GM12878 (cell line): ENCODE results near the gene HENMT1. TPM values are rescaled to one million over a fixed set of nuclear protein-coding genes. Genes with fewer than 3 reads are reported as not detected.

Experiments used
- ATAC-seq: fragments of 200-7000 bp; cut with Tn5 transposase; 3 replicates; pipeline ENCODE4 v1.9.1; 2020; ENCODE audit warnings: mild to moderate bottlenecking, moderate library complexity
- BruUV-seq: library from RNA; stranded (reverse); fragments of 400-500 nt; replicated peaks from 2 replicates; lab custom pipeline; 2021; lab: Mats Ljungman, UMichigan
- CTCF ChIA-PET: fragments of 300-600 bp; sonication (Branson Sonifier 250); formaldehyde crosslinking; extraction: SDS; loops from one replicate; lab custom pipeline; 2021; ENCODE audit warnings: inconsistent platforms; lab: Yijun Ruan, JAX
- POLR2A ChIA-PET: fragments of 350-600 bp; formaldehyde crosslinking; extraction: SDS; loops from one replicate; lab custom pipeline; 2021; ENCODE audit warnings: inconsistent platforms; lab: Charles Lee
- RAD21 ChIA-PET: fragments of 300-600 bp; sonication (Branson Sonifier 250); formaldehyde crosslinking; loops from one replicate; lab custom pipeline; 2023; ENCODE audit warnings: antibody characterized with exemption; ENCODE audit not compliant: unreplicated experiment; lab: Charles Lee
- SMC1A ChIA-PET: fragments of 300-600 bp; sonication (Branson Sonifier 250); formaldehyde crosslinking; loops from one replicate; lab custom pipeline; 2023; ENCODE audit not compliant: unreplicated experiment, uncharacterized antibody; lab: Charles Lee
- DNase-seq: peaks from one replicate; pipeline ENCODE4 v3.0.0-alpha.2; 2011; ENCODE audit warnings: low read depth, low spot score
- FAIRE-seq: peaks from 3 replicates; lab custom pipeline; 2011; peaks lifted over from hg19 to GRCh38; lab: Jason Lieb, UNC
- H2AFZ ChIP-seq: 2 replicates; pipeline ENCODE4 v1.6.0; 2011; ENCODE audit warnings: low read depth, low read length, control low read depth; ENCODE audit not compliant: control insufficient read depth
- H3K27ac ChIP-seq: 2 replicates; pipeline ENCODE4 v1.5.1; 2011; ENCODE audit warnings: control low read depth; ENCODE audit not compliant: control insufficient read depth, insufficient read depth
- H3K27me3 ChIP-seq, 2 experiments: replicated peaks in 1 of 2; 2 replicates each; pipeline versions ENCODE4 v1.6.0 to v1.6.1; 2011; ENCODE audit warnings: low read length in 1 of 2; ENCODE audit not compliant: control insufficient read depth in 2 of 2, insufficient read depth in 2 of 2
- H3K36me3 ChIP-seq, 2 experiments: 2 replicates each; pipeline ENCODE4 v1.5.1; 2011; ENCODE audit warnings: low read length in 1 of 2; ENCODE audit not compliant: control insufficient read depth in 2 of 2, insufficient read depth in 2 of 2
- H3K4me1 ChIP-seq: 2 replicates; pipeline ENCODE4 v1.6.1; 2011; ENCODE audit warnings: mild to moderate bottlenecking, low read length, moderate library complexity, mixed read lengths; ENCODE audit not compliant: control insufficient read depth, insufficient read depth
- H3K4me2 ChIP-seq: 2 replicates; pipeline ENCODE4 v1.6.0; 2011; ENCODE audit warnings: control low read depth; ENCODE audit not compliant: control insufficient read depth, insufficient read depth
- H3K4me3 ChIP-seq: fragments of 200-600 bp; sonication (generic); 2 replicates; pipeline ENCODE4 v1.5.1; 2016
- H3K79me2 ChIP-seq: 2 replicates; pipeline ENCODE4 v1.6.0; 2011; ENCODE audit warnings: low read length; ENCODE audit not compliant: control insufficient read depth, insufficient read depth
- H3K9ac ChIP-seq: 2 replicates; pipeline ENCODE4 v1.8.0; 2011; ENCODE audit warnings: low read length, control low read depth, mixed read lengths; ENCODE audit not compliant: control insufficient read depth, insufficient read depth
- H3K9me3 ChIP-seq: replicated peaks from 3 replicates; pipeline ENCODE4 v1.5.1; 2011; ENCODE audit warnings: mild to moderate bottlenecking, low read length; ENCODE audit not compliant: control insufficient read depth, insufficient read depth
- H4K20me1 ChIP-seq: 2 replicates; pipeline ENCODE4 v1.6.0; 2011; ENCODE audit not compliant: control insufficient read depth, insufficient read depth
- ASH2L ChIP-seq: fragments of 300-600, 200-600 bp; sonication (generic); IDR thresholded peaks from 2 replicates; pipeline ENCODE4 v1.6.1; 2017; ENCODE audit warnings: low read depth, mild to moderate bottlenecking, borderline replicate concordance
- BMI1 ChIP-seq: fragments of 450-650 bp; IDR thresholded peaks from 2 replicates; pipeline ENCODE4 v1.6.1; 2016; ENCODE audit warnings: mild to moderate bottlenecking, moderate library complexity, borderline replicate concordance
- IKZF1 ChIP-seq: fragments of 450-650 bp; conservative IDR thresholded peaks from 2 replicates; pipeline ENCODE4 v1.6.1; 2017; ENCODE audit warnings: antibody characterized with exemption, mild to moderate bottlenecking
- NR2F1 ChIP-seq: fragments of 450-650 bp; conservative IDR thresholded peaks from 2 replicates; pipeline ENCODE4 v1.6.1; 2017; ENCODE audit warnings: mild to moderate bottlenecking
- STAT1 ChIP-seq: fragments of 450-650 bp; conservative IDR thresholded peaks from 2 replicates; pipeline ENCODE4 v1.6.1; 2014; ENCODE audit warnings: antibody characterized with exemption, mild to moderate bottlenecking
- SUZ12 ChIP-seq: fragments of 200-600 bp; sonication (generic); IDR thresholded peaks from one replicate; pipeline ENCODE4 v1.6.1; 2018; ENCODE audit warnings: antibody characterized with exemption, mild to moderate bottlenecking; ENCODE audit not compliant: unreplicated experiment
- WGBS: methylation state at CpG from one replicate; pipeline ENCODE4 v1.1.6; 2016; ENCODE audit warnings: low lambda C conversion rate; ENCODE audit not compliant: insufficient replicate concordance, insufficient coverage; ENCODE audit errors: missing lambda C conversion rate; 5-methylcytosine and 5-hydroxymethylcytosine counted together
- in situ Hi-C: fragments of 300-500 bp; cut with MboI; formaldehyde crosslinking; loops from 9 replicates; pipeline ENCODE4 v1.14.3; 2018; ENCODE audit warnings: mixed read lengths
- intact Hi-C: fragments of 100-400 bp; cut with micrococcal nuclease; formaldehyde crosslinking; loops from one replicate; pipeline ENCODE4 v1.14.2; 2022; ENCODE audit not compliant: unreplicated experiment
- polyA plus RNA-seq, 11 experiments: library from polyadenylated mRNA; depleted of rRNA in 4 of 11; unstranded in 6 of 11; stranded (reverse) in 5 of 11; fragments of >200 nt; fragmentation: Nextera tagmentation in 4 of 11; fragmentation: Illumina TruSeq in 1 of 11; extraction: Ambion mirVana in 4 of 11; extraction: Trizol in 1 of 11; gene quantifications; 1 replicate in 1 of 11; 2 replicates in 10 of 11; pipeline versions ENCODE4 v1.2.1 to v1.2.3, GENCODE V29; 2011 to 2016; ENCODE audit warnings: inconsistent platforms in 2 of 11, missing spikeins in 2 of 11, low read depth in 1 of 11
- total RNA-seq, 4 experiments: library from RNA; depleted of rRNA in 3 of 4; stranded (reverse); fragments of >200 nt in 3 of 4; fragmentation: Illumina TruSeq in 1 of 4; extraction: Trizol in 1 of 4; gene quantifications; 2 replicates each; pipeline versions ENCODE4 v1.2.1 to v1.2.3, GENCODE V29; 2013 to 2021
- TF ChIP-seq, protein P1 (sequence below): fragments of 450-650 bp; IDR thresholded peaks from 2 replicates; pipeline ENCODE4 v1.6.1; 2017; ENCODE audit warnings: antibody characterized with exemption, mild to moderate bottlenecking, moderate library complexity
- TF ChIP-seq, protein P2 (sequence below): fragments of 450-650 bp; IDR thresholded peaks from 2 replicates; pipeline ENCODE4 v1.6.1; 2014; ENCODE audit warnings: mild to moderate bottlenecking
- TF ChIP-seq, protein P3 (sequence below): IDR thresholded peaks from 2 replicates; pipeline ENCODE4 v1.6.1; 2011; ENCODE audit warnings: low read depth, low read length, improper control_type of control experiment, borderline replicate concordance
- TF ChIP-seq, protein P4 (sequence below): fragments of 450-650 bp; IDR thresholded peaks from 2 replicates; pipeline ENCODE4 v1.6.1; 2018; ENCODE audit warnings: borderline replicate concordance, mild to moderate bottlenecking; ENCODE audit not compliant: partially characterized antibody
- TF ChIP-seq, protein P5 (sequence below): fragments of 450-650 bp; IDR thresholded peaks from 2 replicates; pipeline ENCODE4 v1.6.1; 2017; ENCODE audit warnings: mild to moderate bottlenecking, moderate library complexity

The HENMT1 gene
- total and polyA plus RNA-seq, 10 of the 15 experiments (the other 5 are each of a cell fraction or from before 2014, with no cell fraction given) = 4.4 to 15.6 (median 10.4) TPM

DNA sequence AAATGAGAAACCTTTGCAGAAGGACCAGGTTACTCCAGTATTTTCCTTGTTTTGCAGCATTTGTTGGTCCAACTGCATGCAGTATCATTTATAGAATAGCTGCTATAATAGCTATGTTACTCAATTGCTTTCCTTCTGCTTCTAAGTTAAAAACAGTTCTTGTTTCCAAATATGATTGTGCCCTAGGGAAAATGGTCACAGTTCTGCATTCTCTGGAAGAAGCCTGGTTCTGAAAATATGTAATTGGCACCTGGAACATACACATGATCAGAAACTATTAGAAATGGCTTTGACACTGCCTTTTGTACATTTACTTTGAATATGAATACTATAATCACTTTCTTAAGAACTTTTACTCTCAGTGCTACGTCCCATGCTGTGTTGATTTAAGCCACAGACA lies 33.6 kb downstream of the HENMT1 start (continued):
- TF ChIP-seq, protein P1, sequence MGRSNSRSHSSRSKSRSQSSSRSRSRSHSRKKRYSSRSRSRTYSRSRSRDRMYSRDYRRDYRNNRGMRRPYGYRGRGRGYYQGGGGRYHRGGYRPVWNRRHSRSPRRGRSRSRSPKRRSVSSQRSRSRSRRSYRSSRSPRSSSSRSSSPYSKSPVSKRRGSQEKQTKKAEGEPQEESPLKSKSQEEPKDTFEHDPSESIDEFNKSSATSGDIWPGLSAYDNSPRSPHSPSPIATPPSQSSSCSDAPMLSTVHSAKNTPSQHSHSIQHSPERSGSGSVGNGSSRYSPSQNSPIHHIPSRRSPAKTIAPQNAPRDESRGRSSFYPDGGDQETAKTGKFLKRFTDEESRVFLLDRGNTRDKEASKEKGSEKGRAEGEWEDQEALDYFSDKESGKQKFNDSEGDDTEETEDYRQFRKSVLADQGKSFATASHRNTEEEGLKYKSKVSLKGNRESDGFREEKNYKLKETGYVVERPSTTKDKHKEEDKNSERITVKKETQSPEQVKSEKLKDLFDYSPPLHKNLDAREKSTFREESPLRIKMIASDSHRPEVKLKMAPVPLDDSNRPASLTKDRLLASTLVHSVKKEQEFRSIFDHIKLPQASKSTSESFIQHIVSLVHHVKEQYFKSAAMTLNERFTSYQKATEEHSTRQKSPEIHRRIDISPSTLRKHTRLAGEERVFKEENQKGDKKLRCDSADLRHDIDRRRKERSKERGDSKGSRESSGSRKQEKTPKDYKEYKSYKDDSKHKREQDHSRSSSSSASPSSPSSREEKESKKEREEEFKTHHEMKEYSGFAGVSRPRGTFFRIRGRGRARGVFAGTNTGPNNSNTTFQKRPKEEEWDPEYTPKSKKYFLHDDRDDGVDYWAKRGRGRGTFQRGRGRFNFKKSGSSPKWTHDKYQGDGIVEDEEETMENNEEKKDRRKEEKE = no peak
- no peak for TF ChIP-seq SUZ12
- TF ChIP-seq, protein P2, sequence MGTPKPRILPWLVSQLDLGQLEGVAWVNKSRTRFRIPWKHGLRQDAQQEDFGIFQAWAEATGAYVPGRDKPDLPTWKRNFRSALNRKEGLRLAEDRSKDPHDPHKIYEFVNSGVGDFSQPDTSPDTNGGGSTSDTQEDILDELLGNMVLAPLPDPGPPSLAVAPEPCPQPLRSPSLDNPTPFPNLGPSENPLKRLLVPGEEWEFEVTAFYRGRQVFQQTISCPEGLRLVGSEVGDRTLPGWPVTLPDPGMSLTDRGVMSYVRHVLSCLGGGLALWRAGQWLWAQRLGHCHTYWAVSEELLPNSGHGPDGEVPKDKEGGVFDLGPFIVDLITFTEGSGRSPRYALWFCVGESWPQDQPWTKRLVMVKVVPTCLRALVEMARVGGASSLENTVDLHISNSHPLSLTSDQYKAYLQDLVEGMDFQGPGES = no peak

DNA sequence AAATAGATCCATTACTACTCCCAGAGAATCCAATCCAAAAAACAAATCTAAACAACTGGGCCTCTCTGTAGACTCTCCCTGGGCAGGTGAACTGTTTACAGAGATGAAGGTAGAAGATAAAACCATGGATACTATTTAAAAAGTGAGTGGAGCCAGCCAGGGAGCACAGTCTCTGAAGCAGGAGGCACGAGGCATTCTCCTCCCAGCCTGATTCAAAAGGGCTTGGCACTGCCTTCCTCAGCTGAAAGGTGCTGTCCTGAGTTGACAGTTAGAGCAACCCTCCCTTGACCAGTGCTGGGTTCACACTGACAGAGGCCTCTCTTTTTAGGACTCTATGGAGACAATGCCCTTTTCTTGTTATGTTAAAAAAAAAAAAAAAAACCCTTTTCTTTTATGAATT lies 36.8 kb downstream of the HENMT1 start:
- no peak for DNase-seq
- Histone ChIP-seq H3K9ac (no peak overlapping the region), H3K4me1 (no peaks in the 10 kb centered on the region), H3K4me3 (no peak overlapping the region), H4K20me1 (no peaks in the 10 kb centered on the region), H3K27ac (no peak overlapping the region), H3K36me3 (no peaks in the 10 kb centered on the region; a peak in 1 of 4 replicates), H3K79me2 (no peaks in the 10 kb centered on the region), H2AFZ (no peak overlapping the region), H3K4me2 (no peak overlapping the region), H3K9me3 (no peaks in the 10 kb centered on the region), H3K27me3 (no peaks in the 10 kb centered on the region)
- WGBS = 64% methylated on average over 1 of the region's 1 CpG
- BruUV-seq = no TSS peak
- FAIRE-seq = no peak
- in situ Hi-C loops (no loop called here), intact Hi-C loops (no loop called here)
- no peak for ATAC-seq
- ChIA-PET CTCF (interaction anchor here (0.6 kb wide), 1 partner anchor 54 kb away, joined by 4 read pairs; no protein-coding TSS in a partner anchor), POLR2A (no interaction called here), RAD21 (no interaction called here), SMC1A (interaction anchor here (0.6 kb wide), 1 partner anchor 321 kb away, joined by 3 read pairs; no protein-coding TSS in a partner anchor)
- TF ChIP-seq STAT1 (no peak), NR2F1 (no peak), BMI1 (no peak), ASH2L (no peak), IKZF1 (no peak)
- TF ChIP-seq, protein P3, sequence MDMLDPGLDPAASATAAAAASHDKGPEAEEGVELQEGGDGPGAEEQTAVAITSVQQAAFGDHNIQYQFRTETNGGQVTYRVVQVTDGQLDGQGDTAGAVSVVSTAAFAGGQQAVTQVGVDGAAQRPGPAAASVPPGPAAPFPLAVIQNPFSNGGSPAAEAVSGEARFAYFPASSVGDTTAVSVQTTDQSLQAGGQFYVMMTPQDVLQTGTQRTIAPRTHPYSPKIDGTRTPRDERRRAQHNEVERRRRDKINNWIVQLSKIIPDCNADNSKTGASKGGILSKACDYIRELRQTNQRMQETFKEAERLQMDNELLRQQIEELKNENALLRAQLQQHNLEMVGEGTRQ = no peak
- TF ChIP-seq, protein P4, sequence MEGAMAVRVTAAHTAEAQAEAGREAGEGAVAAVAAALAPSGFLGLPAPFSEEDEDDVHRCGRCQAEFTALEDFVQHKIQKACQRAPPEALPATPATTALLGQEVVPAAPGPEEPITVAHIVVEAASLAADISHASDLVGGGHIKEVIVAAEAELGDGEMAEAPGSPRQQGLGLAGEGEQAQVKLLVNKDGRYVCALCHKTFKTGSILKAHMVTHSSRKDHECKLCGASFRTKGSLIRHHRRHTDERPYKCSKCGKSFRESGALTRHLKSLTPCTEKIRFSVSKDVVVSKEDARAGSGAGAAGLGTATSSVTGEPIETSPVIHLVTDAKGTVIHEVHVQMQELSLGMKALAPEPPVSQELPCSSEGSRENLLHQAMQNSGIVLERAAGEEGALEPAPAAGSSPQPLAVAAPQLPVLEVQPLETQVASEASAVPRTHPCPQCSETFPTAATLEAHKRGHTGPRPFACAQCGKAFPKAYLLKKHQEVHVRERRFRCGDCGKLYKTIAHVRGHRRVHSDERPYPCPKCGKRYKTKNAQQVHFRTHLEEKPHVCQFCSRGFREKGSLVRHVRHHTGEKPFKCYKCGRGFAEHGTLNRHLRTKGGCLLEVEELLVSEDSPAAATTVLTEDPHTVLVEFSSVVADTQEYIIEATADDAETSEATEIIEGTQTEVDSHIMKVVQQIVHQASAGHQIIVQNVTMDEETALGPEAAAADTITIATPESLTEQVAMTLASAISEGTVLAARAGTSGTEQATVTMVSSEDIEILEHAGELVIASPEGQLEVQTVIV = no peak
- TF ChIP-seq, protein P5, sequence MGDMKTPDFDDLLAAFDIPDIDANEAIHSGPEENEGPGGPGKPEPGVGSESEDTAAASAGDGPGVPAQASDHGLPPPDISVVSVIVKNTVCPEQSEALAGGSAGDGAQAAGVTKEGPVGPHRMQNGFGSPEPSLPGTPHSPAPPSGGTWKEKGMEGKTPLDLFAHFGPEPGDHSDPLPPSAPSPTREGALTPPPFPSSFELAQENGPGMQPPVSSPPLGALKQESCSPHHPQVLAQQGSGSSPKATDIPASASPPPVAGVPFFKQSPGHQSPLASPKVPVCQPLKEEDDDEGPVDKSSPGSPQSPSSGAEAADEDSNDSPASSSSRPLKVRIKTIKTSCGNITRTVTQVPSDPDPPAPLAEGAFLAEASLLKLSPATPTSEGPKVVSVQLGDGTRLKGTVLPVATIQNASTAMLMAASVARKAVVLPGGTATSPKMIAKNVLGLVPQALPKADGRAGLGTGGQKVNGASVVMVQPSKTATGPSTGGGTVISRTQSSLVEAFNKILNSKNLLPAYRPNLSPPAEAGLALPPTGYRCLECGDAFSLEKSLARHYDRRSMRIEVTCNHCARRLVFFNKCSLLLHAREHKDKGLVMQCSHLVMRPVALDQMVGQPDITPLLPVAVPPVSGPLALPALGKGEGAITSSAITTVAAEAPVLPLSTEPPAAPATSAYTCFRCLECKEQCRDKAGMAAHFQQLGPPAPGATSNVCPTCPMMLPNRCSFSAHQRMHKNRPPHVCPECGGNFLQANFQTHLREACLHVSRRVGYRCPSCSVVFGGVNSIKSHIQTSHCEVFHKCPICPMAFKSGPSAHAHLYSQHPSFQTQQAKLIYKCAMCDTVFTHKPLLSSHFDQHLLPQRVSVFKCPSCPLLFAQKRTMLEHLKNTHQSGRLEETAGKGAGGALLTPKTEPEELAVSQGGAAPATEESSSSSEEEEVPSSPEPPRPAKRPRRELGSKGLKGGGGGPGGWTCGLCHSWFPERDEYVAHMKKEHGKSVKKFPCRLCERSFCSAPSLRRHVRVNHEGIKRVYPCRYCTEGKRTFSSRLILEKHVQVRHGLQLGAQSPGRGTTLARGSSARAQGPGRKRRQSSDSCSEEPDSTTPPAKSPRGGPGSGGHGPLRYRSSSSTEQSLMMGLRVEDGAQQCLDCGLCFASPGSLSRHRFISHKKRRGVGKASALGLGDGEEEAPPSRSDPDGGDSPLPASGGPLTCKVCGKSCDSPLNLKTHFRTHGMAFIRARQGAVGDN = no peak
